SK-N-SH treated with all-trans-retinoic acid at 6 μM for 48 hours (cell line): ENCODE measurements around the gene GRIN1.

Experiments
- ATAC-seq: fragments of 200-7000 bp; cut with Tn5 transposase; 3 replicates; pipeline ENCODE4 v1.9.1; 2020; ENCODE audit warnings: mild to moderate bottlenecking, moderate library complexity
- ARNTL ChIP-seq: fragments of 450-650 bp; formaldehyde crosslinking; IDR thresholded peaks from 2 replicates; pipeline ENCODE4 v1.5.0; 2020; ENCODE audit warnings: low read depth, mild to moderate bottlenecking, moderate library complexity, borderline replicate concordance
- BACH2 ChIP-seq: fragments of 250-450 bp; sonication (Bioruptor Pico); IDR thresholded peaks from 2 replicates; pipeline ENCODE4 v1.9.0; 2021; ENCODE audit warnings: mild to moderate bottlenecking, borderline replicate concordance
- CREB5 ChIP-seq: fragments of 250-450 bp; sonication (Bioruptor Pico); IDR thresholded peaks from 2 replicates; pipeline ENCODE4 v1.5.1; 2020; ENCODE audit warnings: low read depth, mild to moderate bottlenecking, moderate library complexity
- CSDC2 ChIP-seq: fragments of 250-450 bp; sonication (Bioruptor Pico); IDR thresholded peaks from 2 replicates; pipeline ENCODE4 v1.5.0; 2020; ENCODE audit warnings: mild to moderate bottlenecking, moderate library complexity
- ESRRG ChIP-seq: fragments of 250-450 bp; sonication (Bioruptor Pico); IDR thresholded peaks from 2 replicates; pipeline ENCODE4 v1.6.1; 2021; ENCODE audit warnings: mild to moderate bottlenecking
- ISL1 ChIP-seq: fragments of 250-450 bp; sonication (Bioruptor Pico); IDR thresholded peaks from 2 replicates; pipeline ENCODE4 v2.1.2; 2022; ENCODE audit warnings: mild to moderate bottlenecking, moderate library complexity
- POU6F1 ChIP-seq: fragments of 250-450 bp; sonication (Bioruptor Pico); IDR thresholded peaks from 2 replicates; pipeline ENCODE4 v1.8.0; 2021; ENCODE audit warnings: low read depth, mild to moderate bottlenecking, moderate library complexity, borderline replicate concordance
- PPARA ChIP-seq: fragments of 250-450 bp; sonication (Bioruptor Pico); IDR thresholded peaks from 2 replicates; pipeline ENCODE4 v1.5.0; 2020; ENCODE audit warnings: mild to moderate bottlenecking, borderline replicate concordance
- SNAI2 ChIP-seq: fragments of 250-450 bp; sonication (Bioruptor Pico); IDR thresholded peaks from 2 replicates; pipeline ENCODE4 v1.5.0; 2020; ENCODE audit warnings: mild to moderate bottlenecking, moderate library complexity
- TCF4 ChIP-seq: fragments of 250-450 bp; sonication (Bioruptor Pico); IDR thresholded peaks from 2 replicates; pipeline ENCODE4 v1.8.0; 2021; ENCODE audit warnings: mild to moderate bottlenecking, moderate library complexity, borderline replicate concordance
- ZC3H10 ChIP-seq: fragments of 250-450 bp; sonication (Bioruptor Pico); IDR thresholded peaks from 2 replicates; pipeline ENCODE4 v1.5.1; 2021; ENCODE audit warnings: mild to moderate bottlenecking, moderate library complexity
- ZFP3 ChIP-seq: fragments of 250-450 bp; sonication (Bioruptor Pico); IDR thresholded peaks from 2 replicates; pipeline ENCODE4 v1.5.0; 2020; ENCODE audit warnings: mild to moderate bottlenecking, moderate library complexity
- ZFP30 ChIP-seq: fragments of 450-650 bp; formaldehyde crosslinking; IDR thresholded peaks from 2 replicates; pipeline ENCODE4 v1.5.0; 2022; ENCODE audit warnings: mild to moderate bottlenecking, moderate library complexity
- ZNF565 ChIP-seq: fragments of 450-650 bp; formaldehyde crosslinking; conservative IDR thresholded peaks from 2 replicates; pipeline ENCODE4 v1.5.0; 2020; ENCODE audit warnings: low read depth, mild to moderate bottlenecking, moderate library complexity
- ZNF70 ChIP-seq: fragments of 450-650 bp; formaldehyde crosslinking; IDR thresholded peaks from 2 replicates; pipeline ENCODE4 v1.5.0; 2020; ENCODE audit warnings: mild to moderate bottlenecking, moderate library complexity
- ZNF8 ChIP-seq: fragments of 450-650 bp; formaldehyde crosslinking; IDR thresholded peaks from 2 replicates; pipeline ENCODE4 v1.5.0; 2020; ENCODE audit warnings: mild to moderate bottlenecking, moderate library complexity
- TF ChIP-seq, protein P1 (sequence below): fragments of 250-450 bp; sonication (Bioruptor Pico); IDR thresholded peaks from 2 replicates; pipeline ENCODE4 v1.5.1; 2021; ENCODE audit warnings: mild to moderate bottlenecking, moderate library complexity
- TF ChIP-seq, protein P2 (sequence below): fragments of 250-450 bp; sonication (Bioruptor Pico); IDR thresholded peaks from 2 replicates; pipeline ENCODE4 v1.8.0; 2020; ENCODE audit warnings: mild to moderate bottlenecking, moderate library complexity, borderline replicate concordance

The GRIN1 gene

DNA sequence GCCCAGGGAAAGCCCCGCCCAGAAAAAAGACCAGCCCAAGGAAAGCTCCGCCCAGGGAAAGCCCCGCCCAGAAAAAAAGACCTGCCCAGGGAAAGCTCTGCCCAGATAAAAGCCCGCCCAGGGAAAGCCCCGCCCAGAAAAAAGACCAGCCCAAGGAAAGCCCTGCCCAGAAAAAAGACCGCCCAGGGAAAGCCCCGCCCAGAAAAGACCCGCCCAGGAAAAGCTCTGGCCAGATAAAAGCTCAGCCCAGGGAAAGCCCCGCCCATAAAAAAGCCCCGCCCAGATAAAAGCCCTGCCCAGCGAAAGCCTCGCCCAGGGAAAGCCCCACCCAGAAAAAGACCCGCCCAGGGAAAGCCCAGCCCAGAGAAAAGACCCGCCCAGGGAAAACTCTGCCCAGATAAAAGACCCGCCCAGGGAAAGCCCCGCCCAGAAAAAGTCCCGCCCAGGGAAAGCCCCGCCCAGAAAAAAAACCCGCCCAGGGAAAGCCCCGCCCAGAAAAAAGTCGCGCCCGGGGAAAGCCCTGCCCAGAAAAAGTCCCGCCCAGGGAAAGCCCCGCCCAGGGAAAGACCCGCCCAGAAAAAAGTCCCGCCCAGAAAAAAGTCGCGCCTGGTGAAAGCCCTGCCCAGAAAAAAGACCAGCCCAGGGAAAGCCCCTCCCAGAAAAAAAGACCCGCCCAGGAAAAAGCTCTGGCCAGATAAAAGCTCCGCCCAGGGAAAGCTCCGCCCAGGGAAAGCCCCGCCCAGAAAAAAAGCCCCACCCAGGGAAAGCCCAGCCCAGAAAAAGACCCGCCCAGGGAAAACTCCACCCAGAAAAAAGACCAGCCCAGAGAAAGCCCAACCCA, 11.9 kb downstream of the GRIN1 start:
- ATAC-seq = no peak
- TF ChIP-seq POU6F1 (CRISPR knock-in tag) (no peak), ZFP3 (CRISPR knock-in tag) (no peak)
- TF ChIP-seq, protein P1, sequence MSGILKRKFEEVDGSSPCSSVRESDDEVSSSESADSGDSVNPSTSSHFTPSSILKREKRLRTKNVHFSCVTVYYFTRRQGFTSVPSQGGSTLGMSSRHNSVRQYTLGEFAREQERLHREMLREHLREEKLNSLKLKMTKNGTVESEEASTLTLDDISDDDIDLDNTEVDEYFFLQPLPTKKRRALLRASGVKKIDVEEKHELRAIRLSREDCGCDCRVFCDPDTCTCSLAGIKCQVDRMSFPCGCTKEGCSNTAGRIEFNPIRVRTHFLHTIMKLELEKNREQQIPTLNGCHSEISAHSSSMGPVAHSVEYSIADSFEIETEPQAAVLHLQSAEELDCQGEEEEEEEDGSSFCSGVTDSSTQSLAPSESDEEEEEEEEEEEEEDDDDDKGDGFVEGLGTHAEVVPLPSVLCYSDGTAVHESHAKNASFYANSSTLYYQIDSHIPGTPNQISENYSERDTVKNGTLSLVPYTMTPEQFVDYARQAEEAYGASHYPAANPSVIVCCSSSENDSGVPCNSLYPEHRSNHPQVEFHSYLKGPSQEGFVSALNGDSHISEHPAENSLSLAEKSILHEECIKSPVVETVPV (CRISPR knock-in tag) = no peak

DNA sequence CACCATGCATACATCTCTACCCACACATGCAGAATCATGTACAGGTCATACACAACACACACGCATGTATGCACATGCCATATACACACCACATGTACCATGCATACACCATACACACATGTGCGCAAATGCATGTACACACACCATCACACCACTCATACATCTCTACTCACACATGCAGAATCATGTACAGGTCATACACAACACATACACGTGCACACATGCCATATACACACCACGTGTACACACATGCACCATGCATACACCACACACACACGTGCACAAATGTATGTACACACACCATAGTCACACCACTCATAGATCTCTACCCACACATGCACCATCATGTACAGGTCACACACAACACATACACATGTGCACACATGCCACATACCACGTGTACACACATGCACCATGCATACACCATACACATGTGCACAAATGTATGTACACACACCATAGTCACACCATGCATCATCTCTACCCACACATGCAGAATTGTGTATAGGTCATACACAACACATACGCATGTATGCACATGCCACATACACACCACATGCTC, 14.0 kb downstream of the GRIN1 start:
- TF ChIP-seq ZFP3 (CRISPR knock-in tag) = no peak
- TF ChIP-seq, protein P2, sequence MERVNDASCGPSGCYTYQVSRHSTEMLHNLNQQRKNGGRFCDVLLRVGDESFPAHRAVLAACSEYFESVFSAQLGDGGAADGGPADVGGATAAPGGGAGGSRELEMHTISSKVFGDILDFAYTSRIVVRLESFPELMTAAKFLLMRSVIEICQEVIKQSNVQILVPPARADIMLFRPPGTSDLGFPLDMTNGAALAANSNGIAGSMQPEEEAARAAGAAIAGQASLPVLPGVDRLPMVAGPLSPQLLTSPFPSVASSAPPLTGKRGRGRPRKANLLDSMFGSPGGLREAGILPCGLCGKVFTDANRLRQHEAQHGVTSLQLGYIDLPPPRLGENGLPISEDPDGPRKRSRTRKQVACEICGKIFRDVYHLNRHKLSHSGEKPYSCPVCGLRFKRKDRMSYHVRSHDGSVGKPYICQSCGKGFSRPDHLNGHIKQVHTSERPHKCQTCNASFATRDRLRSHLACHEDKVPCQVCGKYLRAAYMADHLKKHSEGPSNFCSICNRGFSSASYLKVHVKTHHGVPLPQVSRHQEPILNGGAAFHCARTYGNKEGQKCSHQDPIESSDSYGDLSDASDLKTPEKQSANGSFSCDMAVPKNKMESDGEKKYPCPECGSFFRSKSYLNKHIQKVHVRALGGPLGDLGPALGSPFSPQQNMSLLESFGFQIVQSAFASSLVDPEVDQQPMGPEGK = no peak
- TF ChIP-seq TCF4 (CRISPR knock-in tag) = no peak
- TF ChIP-seq ISL1 (CRISPR knock-in tag) = no peak
- TF ChIP-seq ESRRG = no peak
- no peak for TF ChIP-seq CSDC2 (CRISPR knock-in tag)
- ATAC-seq = no peak

- ATAC-seq = no peak
- TF ChIP-seq ZNF8 = no peak
- TF ChIP-seq ZNF565 = no peak
- TF ChIP-seq ESRRG = no peak
- no peak for TF ChIP-seq ZC3H10
- TF ChIP-seq ZFP3 (CRISPR knock-in tag) = no peak
- TF ChIP-seq BACH2 = no peak
- no peak for TF ChIP-seq ZFP30 (CRISPR knock-in tag)
- TF ChIP-seq CREB5 (CRISPR knock-in tag) = no peak
- TF ChIP-seq ZNF70 (CRISPR knock-in tag) = no peak
- TF ChIP-seq PPARA = no peak
- TF ChIP-seq ISL1 (CRISPR knock-in tag) = no peak
- TF ChIP-seq, protein P2 = no peak
- no peak for TF ChIP-seq POU6F1 (CRISPR knock-in tag)
- no peak for TF ChIP-seq SNAI2 (CRISPR knock-in tag)
- no peak for TF ChIP-seq ARNTL (CRISPR knock-in tag)
Observed at GRCh38 chr9:137156567-137157375, 17.8 kb downstream of the GRIN1 start.
